Amniotic epithelial cell (primary cell): ENCODE results near the gene SPOP.
A peak's percentile ranks its signal among the peaks of the same experiment; 100 is the strongest.

Experiments
- DNase-seq: peaks from one replicate; pipeline ENCODE4 v3.0.0-alpha.2; 2010; ENCODE audit warnings: low read depth

Gene SPOP

DNA sequence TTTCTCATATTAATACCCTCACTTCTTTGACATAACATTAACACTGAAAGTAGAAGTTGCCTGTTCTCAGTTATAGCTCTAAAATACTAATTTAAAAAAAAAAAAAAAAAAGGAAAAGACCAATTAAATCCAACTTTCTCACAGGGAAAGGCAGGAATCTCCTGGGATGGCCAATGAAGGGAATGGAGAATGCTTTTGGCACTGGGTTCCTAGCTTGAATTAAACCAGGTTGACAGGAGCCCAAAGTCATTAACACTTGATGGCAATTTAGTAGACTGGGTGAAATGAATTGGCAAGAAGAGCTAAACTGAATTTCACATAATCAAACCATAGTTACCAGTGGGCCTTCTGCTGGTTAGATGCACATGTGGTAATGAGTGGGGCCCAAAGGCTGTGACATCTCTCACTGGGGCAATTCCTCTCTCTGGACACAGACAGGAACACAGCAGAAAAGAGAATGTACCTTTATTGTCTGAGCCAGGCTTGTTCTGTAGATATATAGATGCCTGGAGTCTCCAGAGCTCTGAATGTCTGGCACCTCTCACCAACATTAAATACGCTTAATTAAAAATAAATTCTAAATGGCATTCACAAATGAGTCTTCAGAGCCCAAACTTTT, 64.6 kb downstream of the SPOP start:
- DNase-seq, result no peak

DNA sequence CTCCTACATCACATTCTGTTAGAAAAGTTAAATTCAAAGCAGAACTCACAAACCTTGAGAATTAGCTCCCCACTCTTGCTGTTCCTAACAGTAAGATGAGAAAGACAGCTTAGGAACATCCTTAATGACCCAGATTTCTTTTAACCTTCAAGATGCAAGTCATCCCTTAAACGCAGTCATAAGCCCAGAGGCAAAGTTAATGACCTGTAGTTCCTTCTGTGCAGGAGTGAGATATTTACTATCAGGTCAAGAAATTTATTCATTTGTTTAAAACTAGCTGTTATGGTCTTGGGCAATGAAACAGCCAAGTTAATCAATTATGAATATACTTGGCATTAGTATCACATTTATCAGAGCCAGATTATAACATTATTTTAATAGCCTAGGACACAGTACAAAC, 65.2 kb downstream of the SPOP start:
- no peak for DNase-seq

GRCh38 chr17:49610883-49611584, 66.9 kb downstream of the SPOP start:
- DNase-seq, result peak; percentile 67

GRCh38 chr17:49604314-49604869, 73.5 kb downstream of the SPOP start:
- DNase-seq, result no peak

DNA sequence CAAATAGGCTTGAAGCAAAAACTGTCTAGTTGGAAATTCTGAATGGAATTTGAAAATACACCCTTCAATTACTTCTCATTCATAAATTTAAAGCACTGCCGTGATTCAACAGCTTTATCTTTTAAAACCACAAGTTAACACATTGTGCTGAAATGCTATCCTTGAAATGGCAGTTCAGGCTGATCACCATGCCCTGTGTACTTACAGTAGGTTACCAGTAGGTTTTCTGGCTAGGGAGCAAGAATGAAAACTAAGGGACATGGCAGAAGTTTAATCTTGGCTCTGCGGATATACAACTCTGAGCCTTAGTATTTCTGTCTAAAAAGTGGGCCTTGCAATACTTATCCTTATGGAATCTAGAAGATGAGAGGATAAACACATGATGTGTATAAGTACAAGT, 74.2 kb downstream of the SPOP start:
- DNase-seq, result peak; percentile 58

DNA sequence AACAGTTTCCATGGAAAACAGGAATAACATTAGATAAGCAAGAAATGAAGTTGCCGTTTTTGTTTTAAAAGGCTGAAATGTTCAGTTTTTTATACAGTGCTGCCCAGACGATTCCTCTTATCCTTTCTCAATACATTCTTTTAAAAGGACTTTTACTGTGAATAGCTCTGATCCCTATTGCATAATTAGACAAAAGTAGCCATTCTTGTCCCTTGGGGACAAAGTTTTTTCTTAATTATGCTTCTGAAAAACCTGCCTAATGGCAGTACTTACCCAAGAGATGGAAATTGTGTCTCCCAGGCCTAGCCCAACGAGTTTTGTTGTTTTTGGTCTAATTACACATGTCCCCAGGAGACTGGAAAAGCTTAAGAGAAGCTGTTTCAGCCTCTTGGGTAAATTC, 74.7 kb downstream of the SPOP start:
- no peak for DNase-seq

DNA sequence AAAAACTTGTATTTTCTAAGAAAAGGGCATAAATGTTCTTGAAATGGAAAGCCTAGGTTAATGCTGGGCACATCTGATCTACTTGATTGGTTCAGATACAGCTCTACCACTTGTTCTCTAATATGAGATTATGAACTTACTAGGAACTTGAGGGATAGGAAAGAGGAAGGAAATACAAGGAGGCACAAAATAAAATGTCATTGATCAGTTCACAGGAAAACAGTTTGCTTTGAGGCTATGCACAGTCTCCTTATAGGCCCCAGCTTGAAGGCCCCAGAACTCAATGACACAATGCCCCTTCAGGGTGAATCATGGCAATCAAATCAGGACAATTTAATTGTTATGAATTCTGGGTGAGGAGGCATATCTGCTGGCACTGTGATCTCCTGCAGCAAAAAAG, 75.1 kb downstream of the SPOP start:
- DNase-seq, result no peak

GRCh38 chr17:49600949-49601348, 76.9 kb downstream of the SPOP start:
- no peak for DNase-seq

- no peak for DNase-seq
Measured at GRCh38 chr17:49598918-49599317, 79.0 kb downstream of the SPOP start.

GRCh38 chr17:49597928-49598655, 79.8 kb downstream of the SPOP start:
- no peak for DNase-seq

- DNase-seq, result no peak
Measured at GRCh38 chr17:49597436-49597835, 80.5 kb downstream of the SPOP start.

- no peak for DNase-seq
Measured at GRCh38 chr17:49596613-49597244, 81.2 kb downstream of the SPOP start.

DNA sequence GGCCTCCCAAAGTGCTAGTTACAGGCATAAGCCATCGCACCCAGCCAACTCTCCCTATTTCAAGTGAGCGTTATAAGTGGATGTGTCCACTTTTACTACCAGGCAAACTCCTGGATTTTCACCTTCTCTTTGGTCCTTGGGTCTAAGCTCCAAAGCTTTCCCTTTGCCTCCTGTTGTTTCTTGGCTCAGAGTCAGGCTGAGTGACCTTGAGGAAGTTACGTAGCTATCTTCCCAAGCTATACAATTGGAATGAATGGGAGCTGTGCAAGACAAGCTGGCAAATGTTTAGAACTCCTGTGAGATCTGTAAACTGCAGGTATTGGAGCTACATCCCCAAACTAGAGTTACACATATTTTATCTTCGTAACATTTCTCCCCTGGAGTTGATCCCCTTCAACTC, 81.9 kb downstream of the SPOP start:
- peak; percentile 40 for DNase-seq

DNA sequence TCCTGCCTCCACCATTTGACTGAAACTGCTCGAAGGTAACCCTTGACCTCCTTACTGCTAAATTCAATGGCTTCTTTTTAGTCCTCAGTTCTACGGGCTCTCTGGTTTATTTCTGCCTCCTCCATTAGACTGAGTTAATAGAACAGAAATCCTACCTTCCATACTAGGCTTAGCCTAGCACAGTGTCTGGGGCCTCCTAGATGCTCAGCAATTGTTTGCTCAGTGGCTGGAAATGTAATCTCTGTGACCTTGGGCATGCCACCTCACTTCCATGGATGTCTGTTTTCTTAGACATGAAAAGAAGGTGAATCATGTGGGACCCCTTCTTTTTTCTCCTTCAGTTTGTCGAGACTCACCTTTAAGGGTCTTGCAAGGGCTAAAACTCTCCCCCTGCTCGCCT, 82.6 kb downstream of the SPOP start:
- no peak for DNase-seq

- DNase-seq, result no peak
Measured at GRCh38 chr17:49592263-49592662, 85.6 kb downstream of the SPOP start.

DNA sequence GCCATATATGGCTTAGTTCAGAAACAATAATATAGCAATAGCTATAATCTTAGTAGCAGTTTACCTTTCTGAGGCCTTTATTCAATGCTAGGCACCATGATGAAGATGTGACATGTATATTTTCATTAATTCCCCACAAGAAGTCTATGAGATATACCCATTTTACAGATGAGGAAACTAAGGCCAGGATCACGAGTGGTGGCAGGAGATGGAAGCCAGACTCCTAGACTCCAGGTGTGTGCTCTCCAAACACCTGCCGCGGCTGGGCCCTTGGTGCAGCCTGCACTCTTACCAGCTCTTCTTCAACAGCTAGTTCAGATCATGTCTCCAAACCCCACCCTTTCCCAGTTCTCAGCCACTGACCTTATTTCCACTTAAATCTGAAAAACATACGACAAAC, 87.0 kb downstream of the SPOP start:
- no peak for DNase-seq

- no peak for DNase-seq
Measured at GRCh38 chr17:49589577-49589927, 88.3 kb downstream of the SPOP start.

- no peak for DNase-seq
Measured at GRCh38 chr17:49588726-49589576, 88.9 kb downstream of the SPOP start.

GRCh38 chr17:49588312-49588711, 89.6 kb downstream of the SPOP start:
- no peak for DNase-seq

DNA sequence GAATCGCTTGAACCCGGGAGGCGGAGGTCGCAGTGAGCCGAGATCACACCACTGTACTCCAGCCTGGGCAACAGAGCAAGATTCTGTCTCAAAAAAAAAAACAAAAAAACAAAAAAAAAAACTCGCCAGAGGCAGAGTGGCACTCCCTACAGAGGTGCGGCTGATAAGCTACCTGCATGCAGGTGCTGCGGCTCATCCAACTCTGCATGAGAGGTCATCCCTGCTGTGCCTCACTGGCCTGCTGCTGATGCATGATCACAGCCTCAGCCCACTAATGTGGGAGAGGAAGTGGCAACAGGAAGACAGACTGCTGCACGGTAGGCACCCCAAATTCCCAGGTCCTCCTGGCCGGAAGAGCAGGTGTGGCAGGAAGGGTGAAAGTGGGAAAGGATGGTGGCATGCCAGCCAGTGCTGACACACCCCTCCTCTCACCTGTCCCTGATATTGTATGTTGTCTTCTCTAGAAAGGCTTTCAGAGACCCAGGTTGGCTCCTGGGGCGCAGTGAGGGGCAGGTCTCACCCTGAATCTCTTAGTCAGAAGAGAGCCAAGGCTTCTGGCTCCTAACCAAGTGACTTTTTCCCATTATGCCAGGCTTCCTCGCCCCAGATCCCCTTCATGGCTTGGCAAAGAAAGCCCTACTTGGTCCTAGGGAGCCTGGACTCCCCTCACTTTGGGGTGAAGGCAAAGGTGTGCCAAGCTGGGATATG, 90.4 kb downstream of the SPOP start:
- DNase-seq, result no peak

DNA sequence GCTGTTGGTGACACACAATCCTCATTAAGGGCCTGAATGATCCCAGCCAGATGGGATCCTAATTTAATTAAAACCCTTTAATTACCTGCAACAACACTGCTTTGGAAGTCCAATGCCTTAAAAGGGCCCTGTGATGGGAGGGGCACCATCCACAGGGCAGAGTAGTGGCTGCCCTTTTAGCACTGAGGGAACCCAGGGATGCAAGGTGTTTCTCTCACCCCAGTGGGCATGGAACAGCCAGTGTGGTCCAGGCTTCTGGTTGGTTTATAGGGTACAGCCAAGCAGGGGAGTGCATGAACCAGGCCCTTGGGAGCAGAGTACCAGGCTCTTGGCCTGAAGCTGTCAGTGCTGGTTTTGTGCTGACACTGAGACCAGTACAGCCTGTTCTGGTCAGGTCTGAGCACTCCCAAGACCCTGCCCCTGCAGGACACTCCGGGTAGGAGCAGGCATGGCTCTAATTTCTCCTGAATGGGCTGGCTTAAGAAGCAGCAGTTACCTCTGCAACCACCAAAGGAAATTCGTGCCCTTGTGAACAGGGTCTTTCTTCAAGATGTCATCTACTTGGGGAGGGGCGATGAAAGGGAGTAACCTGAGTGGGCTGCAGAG, 92.4 kb downstream of the SPOP start:
- no peak for DNase-seq
